OCI-LY3 (cell line): ENCODE data around the gene ME3.

ENCODE experiments used
- H2AFZ ChIP-seq: fragments of 200-600, 300-600 bp; shearing (Covaris generic); 2 replicates; pipeline ENCODE4 v1.6.0; 2014; ENCODE audit warnings: antibody characterized with exemption, low read depth, low read length
- H3K27ac ChIP-seq: fragments of 200-600, 300-600 bp; sonication (generic); 2 replicates; pipeline ENCODE4 v1.5.1; 2014; ENCODE audit warnings: mild to moderate bottlenecking, low read length, moderate library complexity, mixed read lengths
- H3K27me3 ChIP-seq: fragments of 200-600, 300-600 bp; sonication (generic); 2 replicates; pipeline ENCODE4 v1.6.1; 2014; ENCODE audit warnings: low read depth, low read length, mixed read lengths
- H3K36me3 ChIP-seq: fragments of 200-600, 300-600 bp; sonication (generic); replicated peaks from 2 replicates; pipeline ENCODE3; 2014; ENCODE audit warnings: low read depth, low read length, mixed read lengths
- H3K4me1 ChIP-seq: fragments of 300-600, 200-600 bp; sonication (generic); 2 replicates; pipeline ENCODE4 v1.6.1; 2014; ENCODE audit warnings: low read length, mixed read lengths
- H3K4me2 ChIP-seq: fragments of 200-600, 300-600 bp; sonication (generic); 2 replicates; pipeline ENCODE4 v1.6.1; 2014; ENCODE audit warnings: low read length, mixed read lengths
- H3K4me3 ChIP-seq: fragments of 300-600, 200-600 bp; sonication (generic); 2 replicates; pipeline ENCODE4 v1.5.1; 2014; ENCODE audit warnings: antibody characterized with exemption, mild to moderate bottlenecking, low read length, moderate library complexity
- H3K79me2 ChIP-seq: fragments of 300-600, 200-600 bp; shearing (Covaris generic); 2 replicates; pipeline ENCODE4 v1.6.1; 2014; ENCODE audit warnings: mild to moderate bottlenecking, low read length, mixed read lengths
- H3K9ac ChIP-seq: fragments of 300-600, 200-600 bp; shearing (Covaris generic); 2 replicates; pipeline ENCODE4 v1.6.0; 2014; ENCODE audit warnings: mild to moderate bottlenecking, low read length, moderate library complexity
- H3K9me3 ChIP-seq: fragments of 200-600, 300-600 bp; shearing (Covaris generic); 2 replicates; pipeline ENCODE4 v1.6.1; 2014; ENCODE audit warnings: low read length, mixed read lengths; ENCODE audit not compliant: insufficient read depth
- H4K20me1 ChIP-seq: fragments of 200-600, 300-600 bp; sonication (generic); 2 replicates; pipeline ENCODE4 v1.6.1; 2016; ENCODE audit warnings: low read length, mixed read lengths; ENCODE audit not compliant: insufficient read depth
- EZH2phosphoT487 ChIP-seq: fragments of 200-600 bp; shearing (Covaris generic); IDR thresholded peaks from 2 replicates; pipeline ENCODE4 v1.6.1; 2018; ENCODE audit warnings: antibody characterized with exemption, mixed run types, low read depth
- TF ChIP-seq, protein P1 (sequence below): fragments of 200-600, 300-600 bp; sonication (generic); IDR thresholded peaks from 2 replicates; pipeline ENCODE4 v1.5.1; 2014; ENCODE audit warnings: antibody characterized with exemption, low read length, low read depth

Gene ME3

GRCh38 chr11:86672007-86672621 is at the start of gene ME3:
TSS of gene ME3 (minus strand) at chr11:86672616.
- Histone ChIP-seq H3K9me3 (no peaks in the 10 kb centered on the region), H3K4me1 (no peaks in the 10 kb centered on the region), H3K27ac (no peak within 1 kb of the TSS), H4K20me1 (no peaks in the 10 kb centered on the region), H3K4me3 (no peak within 1 kb of the TSS), H3K36me3 (no peaks in the 10 kb centered on the region), H3K9ac (no peak within 1 kb of the TSS), H3K4me2 (no peak within 1 kb of the TSS), H3K79me2 (no peaks in the 10 kb centered on the region), H3K27me3 (peaks cover 24% of the 10 kb centered on the region), H2AFZ (no peak within 1 kb of the TSS)
- TF ChIP-seq, protein P1, sequence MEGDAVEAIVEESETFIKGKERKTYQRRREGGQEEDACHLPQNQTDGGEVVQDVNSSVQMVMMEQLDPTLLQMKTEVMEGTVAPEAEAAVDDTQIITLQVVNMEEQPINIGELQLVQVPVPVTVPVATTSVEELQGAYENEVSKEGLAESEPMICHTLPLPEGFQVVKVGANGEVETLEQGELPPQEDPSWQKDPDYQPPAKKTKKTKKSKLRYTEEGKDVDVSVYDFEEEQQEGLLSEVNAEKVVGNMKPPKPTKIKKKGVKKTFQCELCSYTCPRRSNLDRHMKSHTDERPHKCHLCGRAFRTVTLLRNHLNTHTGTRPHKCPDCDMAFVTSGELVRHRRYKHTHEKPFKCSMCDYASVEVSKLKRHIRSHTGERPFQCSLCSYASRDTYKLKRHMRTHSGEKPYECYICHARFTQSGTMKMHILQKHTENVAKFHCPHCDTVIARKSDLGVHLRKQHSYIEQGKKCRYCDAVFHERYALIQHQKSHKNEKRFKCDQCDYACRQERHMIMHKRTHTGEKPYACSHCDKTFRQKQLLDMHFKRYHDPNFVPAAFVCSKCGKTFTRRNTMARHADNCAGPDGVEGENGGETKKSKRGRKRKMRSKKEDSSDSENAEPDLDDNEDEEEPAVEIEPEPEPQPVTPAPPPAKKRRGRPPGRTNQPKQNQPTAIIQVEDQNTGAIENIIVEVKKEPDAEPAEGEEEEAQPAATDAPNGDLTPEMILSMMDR: no peak
- no peak for TF ChIP-seq EZH2phosphoT487

DNA sequence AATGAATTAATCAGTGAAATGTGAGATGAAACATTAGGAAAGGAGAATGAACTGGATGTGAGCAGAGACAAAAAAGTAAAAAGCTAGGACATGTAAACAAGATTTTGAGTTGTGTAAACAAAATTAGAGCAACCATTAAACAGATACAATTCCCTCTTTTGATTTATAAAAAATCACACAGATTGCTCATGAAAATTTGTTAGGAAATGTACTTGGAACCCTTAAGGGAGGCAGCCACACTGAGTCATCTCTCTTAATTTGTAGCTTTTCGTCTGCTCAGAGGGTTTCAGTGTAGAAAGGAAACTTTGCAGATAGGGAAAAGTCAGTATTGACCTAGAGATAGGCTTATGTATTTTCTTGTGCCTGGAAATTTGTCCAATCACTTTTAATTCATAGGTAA is 49.6 kb upstream of the ME3 start:
- Histone ChIP-seq H3K4me1 (no peaks in the 10 kb centered on the region), H3K9ac (no peak overlapping the region), H3K79me2 (no peaks in the 10 kb centered on the region), H3K27me3 (peaks cover 8% of the 10 kb centered on the region; the same call in 1 of the 2 replicates), H3K27ac (no peak overlapping the region), H3K9me3 (peaks cover 7% of the 10 kb centered on the region; the same call in 1 of the 2 replicates), H3K4me2 (no peak overlapping the region), H3K4me3 (no peak overlapping the region), H2AFZ (no peak overlapping the region), H4K20me1 (no peaks in the 10 kb centered on the region), H3K36me3 (no peaks in the 10 kb centered on the region)
- TF ChIP-seq, protein P1: no peak
- TF ChIP-seq EZH2phosphoT487: no peak

DNA sequence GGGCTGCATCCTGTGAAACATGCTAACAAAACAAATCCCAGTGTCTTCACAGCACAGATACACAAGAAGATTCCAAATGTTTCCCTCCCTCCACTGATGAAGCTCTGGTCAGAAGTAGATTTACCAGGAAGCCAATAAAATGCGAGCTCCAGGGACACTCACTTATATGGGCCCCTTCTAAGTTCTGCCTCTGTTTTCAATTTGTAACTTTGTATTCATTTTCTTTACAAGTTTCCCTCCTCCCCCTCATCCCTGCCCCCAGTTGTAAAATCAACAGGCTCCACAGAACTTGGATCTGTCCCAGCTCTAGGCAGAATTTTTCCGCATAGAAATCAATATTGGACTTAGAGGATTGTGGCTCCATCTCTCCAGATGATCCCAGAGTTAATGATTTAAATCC is 48.1 kb upstream of the ME3 start:
- Histone ChIP-seq H3K79me2 (no peaks in the 10 kb centered on the region), H3K9me3 (peaks cover 7% of the 10 kb centered on the region; the same call in 1 of the 2 replicates), H3K4me1 (no peaks in the 10 kb centered on the region), H3K36me3 (no peaks in the 10 kb centered on the region), H3K27ac (no peak overlapping the region), H3K4me3 (no peak overlapping the region), H2AFZ (no peak overlapping the region), H3K4me2 (no peak overlapping the region), H4K20me1 (no peaks in the 10 kb centered on the region), H3K27me3 (peaks cover 8% of the 10 kb centered on the region; the same call in 1 of the 2 replicates), H3K9ac (no peak overlapping the region)
- TF ChIP-seq, protein P1: no peak

DNA sequence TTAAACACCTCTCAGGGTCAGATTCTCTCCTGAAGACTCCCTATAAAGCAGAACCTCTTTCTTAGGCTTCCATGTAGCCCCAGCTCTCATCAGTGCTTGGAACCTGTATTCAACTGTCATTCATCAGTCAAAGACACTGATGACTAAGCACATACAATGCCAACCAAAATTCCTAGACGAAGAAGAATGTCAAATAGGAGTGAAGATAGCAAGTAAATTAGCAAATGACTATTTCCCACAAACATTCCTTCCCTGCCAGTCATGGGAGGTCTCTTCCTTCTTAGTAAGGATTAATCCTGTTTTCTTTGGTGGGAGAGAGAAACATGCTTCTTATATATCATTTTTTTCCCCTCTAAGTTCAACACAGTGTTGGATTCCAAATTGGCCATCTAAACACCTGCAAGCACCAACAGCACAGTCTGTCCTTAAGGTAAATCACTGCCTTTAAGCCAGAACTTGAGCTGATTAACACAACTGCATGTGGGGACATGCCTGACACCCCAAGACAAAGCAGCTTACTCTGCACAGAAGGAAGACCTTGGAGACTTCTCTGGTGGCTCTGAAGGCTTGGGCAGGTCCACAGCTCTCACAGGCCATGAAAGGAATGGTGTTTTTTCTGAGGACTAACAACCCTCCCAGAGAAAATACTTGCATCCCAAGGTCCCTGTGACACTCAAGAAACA is 47.5 kb upstream of the ME3 start:
- Histone ChIP-seq H3K27ac (no peak overlapping the region), H3K36me3 (no peaks in the 10 kb centered on the region), H3K9me3 (peaks cover 7% of the 10 kb centered on the region; the same call in 1 of the 2 replicates), H4K20me1 (no peaks in the 10 kb centered on the region), H3K79me2 (no peaks in the 10 kb centered on the region), H3K27me3 (peaks cover 8% of the 10 kb centered on the region; the same call in 1 of the 2 replicates), H3K9ac (no peak overlapping the region), H3K4me2 (no peak overlapping the region), H2AFZ (no peak overlapping the region), H3K4me3 (no peak overlapping the region), H3K4me1 (no peaks in the 10 kb centered on the region)
- TF ChIP-seq EZH2phosphoT487: no peak
- TF ChIP-seq, protein P1: no peak
